Activated CD4-positive, alpha-beta T cell treated with anti-CD3 and anti-CD28 coated beads for 1 hour (primary cell): Measurements from ENCODE around the gene CREB5.

Source experiments
- DNase-seq: peaks from one replicate; pipeline ENCODE4 v3.0.0-alpha.2; 2020

Gene CREB5

DNA sequence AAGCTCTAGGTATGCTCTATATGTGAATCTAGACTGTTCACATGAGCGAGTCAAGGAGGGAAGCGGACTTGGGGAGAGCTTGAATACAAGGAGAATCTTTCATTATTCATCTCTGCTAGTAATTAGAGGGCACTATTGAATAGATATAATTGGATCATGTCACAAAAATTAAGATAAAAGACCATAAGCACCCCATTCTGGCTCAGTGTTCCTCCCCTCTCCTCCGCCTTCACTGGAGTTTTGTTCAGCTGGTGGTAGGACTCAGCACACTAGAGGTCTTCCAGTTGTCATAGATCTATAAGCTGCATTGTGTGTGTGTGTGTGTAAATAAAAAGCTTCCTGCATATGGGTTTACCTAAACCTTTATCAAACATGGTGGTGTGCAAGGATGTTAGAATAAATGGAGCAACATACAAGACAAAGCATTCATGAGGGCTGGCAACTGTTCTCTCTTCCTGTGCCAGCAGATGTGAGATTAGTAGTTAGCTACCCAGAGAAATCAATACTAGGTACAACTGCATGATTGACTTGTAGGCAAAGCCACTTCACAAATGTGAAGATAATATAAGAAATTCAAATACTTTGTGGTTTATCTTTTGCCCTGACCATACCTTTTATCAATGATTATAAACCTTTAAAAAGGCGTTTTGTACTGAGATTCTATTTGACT lies 142.6 kb downstream of the CREB5 start:
- DNase-seq, result no peak

DNA sequence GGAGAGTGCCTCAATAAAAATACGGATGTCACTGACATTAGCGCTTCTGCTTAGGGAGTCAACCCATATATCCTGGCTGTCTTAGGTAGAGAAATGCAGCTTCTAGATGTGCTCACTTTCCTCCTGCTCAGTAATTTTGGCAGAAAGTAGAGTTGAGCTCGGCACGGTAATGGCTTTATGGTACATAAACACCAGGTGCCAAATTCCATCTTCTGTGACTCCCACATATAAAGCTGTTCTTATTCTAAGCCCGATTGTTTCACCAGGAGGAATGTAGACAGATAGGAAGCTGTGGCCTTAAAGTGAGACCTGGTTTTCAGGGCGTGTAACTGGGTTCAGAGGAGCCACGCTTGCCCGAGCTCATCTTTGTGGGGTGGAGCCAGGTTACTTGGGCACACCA lies 143.7 kb downstream of the CREB5 start:
- DNase-seq, result no peak

DNA sequence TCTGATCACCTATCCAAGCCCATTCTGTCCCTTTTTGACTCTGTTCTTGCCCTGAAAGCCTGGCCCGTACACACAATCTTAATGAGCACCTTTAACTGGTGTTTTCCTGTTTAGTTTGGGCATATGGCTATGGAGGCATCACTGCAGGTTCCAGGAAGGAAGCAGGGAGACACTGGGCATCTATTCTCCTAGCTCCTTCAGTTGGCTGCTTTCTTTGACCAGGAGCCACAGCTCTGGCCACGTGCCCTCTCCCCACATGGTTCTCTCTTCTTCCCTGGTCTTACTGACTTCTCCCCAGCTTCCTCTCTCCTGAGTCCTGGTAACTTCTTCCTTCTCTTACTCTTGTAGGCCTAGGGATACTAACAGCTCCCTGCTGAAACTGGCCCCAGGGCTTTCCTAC lies 144.4 kb downstream of the CREB5 start:
- DNase-seq, result no peak

DNA sequence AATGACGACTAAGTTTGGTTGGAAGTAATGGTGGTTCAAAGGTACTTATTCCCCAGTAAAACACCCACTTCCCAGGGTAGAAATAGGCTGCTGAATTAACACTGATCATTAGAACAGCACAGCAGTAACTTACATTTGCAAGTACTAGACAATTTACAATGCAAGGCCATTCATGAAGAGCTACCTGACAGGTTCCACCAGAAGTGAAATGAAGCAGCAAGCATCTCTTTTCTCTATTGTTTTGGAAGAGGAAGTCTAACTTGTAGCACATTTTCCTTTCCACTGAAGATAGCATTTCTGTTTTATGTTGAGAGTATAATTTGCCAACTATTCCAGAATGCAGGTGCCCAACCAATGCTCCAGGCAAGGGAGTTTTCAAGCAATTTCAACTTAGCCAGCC lies 145.9 kb downstream of the CREB5 start:
- DNase-seq, result no peak

DNA sequence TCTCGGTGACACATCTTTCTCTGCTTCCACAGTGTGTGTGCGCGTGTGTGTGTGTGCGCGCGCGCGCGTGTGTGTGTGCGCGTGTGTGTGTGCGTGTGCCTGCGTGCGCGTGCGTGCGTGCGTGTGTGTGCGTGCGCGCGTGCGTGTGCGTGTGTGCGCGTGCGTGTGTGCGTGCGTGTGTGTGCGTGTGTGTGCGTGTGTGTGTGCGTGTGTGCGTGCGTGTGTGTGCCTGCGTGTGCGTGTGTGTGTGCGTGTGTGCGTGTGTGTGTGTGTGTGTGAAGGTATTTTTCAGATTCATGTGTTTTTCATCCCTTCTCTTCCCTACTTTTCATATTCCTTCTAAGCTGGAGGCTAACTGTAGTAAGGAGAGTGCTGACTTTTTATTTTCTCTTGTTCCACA lies 148.4 kb downstream of the CREB5 start:
- DNase-seq, result no peak

DNA sequence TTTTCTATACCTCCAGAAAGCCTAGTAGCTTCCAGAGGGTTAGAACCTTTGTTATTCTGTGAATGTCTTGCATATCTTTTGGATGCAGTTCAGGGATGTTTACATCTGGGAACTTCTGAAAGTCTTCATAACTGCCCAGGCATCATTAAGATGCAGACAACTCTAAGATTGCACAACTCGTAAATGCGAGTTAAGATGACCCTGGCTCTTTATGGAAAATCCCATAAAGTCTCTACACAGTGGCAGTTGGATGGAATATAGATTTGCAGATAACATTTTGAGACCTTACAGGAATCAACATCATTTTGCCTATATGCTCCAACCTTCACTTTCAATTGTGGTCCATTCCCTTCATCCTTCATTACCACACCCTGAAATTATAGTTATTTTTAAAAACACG lies 151.7 kb downstream of the CREB5 start:
- no peak for DNase-seq

DNA sequence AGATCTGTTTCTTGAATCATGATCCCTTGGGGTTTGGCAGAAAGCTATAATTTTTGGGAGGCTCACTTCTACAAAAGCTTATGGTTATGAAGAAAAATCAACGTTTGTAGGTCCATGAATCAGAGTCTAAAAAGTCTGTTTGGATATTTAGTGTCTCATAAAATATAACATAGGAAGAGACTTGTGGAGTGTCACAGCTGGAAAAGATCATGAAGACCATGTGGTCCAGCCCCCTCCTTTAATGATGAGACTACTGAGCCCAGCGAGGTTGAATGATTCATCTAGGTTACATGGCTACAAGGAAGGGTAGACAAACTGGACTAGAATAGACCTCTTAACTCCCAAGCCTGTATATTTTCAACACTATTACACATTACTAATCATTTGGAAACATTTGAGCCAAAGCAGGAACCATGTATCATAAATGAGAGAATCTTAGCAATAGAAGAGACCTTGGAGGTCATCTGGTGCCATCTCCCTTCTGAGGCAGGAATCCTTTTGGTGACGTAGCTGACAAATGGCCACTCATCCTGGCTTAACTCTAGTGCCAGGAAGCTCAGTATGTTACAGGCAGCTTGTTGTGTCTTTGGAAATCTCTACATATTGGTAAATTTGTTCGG lies 152.5 kb downstream of the CREB5 start:
- no peak for DNase-seq

DNA sequence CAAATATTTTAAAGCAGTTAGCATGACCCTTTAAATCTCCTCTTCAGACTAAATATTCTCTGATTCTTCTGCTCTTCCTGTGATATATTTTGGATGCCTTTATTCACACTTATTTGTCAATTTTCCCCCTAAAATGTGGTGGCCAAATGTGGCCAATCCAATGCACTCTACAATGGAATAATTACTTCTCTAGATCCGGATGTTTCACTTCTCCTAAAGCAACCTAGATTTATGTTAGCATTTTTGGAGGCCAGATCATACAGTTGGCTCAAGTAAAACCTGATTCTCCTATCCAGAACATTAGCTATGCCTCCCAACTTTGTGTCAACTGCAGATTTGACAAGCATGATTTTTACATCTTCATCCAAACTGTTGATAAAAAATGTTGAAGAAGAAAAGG lies 153.7 kb downstream of the CREB5 start:
- DNase-seq, result no peak

DNA sequence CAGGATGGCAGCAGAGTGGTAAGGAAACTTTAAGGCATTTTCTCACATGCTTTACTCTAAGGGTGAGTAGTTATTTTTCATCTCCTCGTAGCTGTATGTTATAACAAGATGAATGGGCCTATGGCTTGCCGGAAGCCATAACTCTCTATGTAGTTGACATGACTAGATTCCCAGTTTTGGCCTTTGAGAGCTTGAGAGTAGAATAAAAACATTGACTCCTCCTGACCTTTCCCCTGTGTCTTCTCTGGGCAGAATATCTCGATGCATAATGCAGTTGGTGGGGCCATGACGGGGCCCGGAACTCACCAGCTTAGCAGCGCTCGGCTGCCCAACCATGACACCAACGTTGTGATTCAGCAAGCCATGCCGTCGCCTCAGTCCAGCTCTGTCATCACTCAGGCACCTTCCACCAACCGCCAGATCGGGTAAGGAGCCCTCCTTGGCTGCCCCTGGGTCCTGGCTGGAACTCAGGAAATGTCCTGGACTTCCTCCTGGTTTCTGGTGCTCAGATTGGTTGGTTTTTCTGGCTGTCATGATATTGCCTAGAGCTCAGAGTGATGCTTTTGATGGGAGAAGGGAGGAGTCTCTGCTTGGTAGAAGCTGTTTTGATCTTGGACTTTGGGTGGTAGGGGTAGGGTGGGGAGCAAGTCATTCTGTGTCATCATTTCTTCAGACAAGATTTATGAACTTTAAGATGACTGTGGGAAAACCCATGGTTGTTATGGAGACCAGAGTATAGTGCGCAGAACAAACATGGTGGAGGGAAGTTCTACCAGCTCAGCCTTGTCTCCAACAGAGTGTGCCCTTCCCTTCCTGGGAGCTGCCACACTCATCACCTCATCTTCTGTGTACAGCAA lies 158.0 kb downstream of the CREB5 start:
- no peak for DNase-seq

DNA sequence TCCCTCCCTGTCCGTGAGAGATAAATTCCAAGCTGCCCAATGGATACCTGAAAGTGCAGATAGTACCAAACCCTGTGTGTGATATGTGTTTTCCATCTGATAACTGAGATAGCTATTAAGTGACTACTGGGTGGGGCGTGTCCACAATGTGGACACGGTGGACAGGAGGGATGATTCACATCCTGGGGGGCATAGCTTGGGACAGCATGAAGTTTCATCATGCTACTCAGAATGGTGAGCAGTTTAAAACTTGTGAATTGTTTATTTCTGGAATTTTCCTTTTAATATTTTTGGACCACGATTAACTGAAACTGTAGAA lies 158.6 kb downstream of the CREB5 start:
- DNase-seq, result no peak

DNA sequence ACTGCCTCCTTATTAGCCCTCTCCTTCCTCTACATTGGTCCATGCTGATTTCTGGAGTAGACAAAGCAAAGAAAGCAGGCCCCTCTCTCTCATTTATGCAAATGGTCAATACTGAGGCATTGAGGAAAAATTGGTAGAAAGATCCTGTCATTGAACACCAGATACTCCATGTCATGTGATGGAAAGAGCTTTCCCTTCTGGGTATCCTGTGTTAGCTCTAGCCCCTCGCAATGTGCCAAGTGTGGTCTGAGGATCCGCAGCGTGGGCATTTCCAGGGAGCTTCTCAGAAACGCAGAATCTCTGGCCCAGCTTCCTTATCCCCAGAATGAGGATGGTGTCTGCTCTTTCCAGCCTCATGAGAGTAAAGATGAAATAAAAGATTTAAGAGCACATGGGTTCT lies 159.1 kb downstream of the CREB5 start:
- no peak for DNase-seq

DNA sequence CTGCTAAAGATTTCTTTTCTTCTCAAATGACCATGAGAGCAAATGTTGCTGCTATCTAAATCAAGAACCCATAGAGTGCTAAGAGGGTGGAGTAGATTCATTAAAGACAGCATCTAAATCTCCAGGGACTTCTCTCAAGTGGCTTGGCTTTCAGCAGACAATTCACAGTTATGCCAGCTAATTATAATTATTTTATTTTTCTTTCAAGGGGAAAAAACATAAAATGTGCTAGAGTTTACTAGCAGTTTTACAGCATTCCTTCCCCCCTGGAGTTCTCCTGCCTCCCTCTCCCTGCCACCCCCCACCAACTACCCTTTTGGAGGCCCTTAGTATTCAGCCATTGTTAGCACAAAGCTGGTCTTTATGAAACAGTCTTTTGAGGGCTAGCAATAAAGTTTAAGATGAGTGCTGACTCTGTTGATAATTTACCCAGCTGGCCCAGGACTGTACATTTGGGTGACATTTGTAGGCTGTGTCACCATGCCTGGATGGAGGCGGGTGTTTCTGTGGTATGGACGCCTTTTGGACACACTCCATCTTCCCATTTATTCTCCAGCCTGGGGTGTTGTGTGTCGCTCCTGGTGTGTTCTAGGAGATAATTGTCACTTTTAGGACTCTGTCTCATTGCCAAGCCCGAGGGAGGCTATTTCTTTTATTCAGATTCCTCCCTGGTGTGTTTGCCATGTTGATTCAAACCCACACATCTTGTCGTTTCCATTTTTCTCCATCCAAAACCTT lies 160.2 kb downstream of the CREB5 start:
- DNase-seq, result no peak

DNA sequence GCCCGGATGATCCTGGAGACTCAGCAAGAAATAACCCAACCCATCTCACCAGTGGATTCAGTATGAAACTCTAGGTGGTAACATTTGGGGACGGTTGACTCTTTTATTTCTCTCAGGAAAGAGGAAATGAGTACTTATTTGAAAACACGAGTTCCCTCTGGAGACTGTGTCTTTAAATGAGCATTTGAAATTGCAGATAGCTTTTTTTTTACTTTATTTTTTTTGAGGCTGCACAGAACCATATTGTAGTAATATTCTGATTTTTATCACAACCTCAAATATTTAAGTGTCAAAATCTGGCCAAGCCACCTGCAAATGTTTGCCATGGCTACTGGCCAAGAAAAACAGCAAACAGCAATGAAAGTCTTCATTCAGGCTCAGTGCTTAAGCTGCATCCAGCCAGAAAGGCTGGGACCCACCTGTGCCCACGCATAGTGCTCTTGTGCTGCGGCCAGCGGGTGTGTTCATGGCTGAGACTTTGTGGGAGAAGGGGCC lies 160.8 kb downstream of the CREB5 start:
- DNase-seq, result no peak

DNA sequence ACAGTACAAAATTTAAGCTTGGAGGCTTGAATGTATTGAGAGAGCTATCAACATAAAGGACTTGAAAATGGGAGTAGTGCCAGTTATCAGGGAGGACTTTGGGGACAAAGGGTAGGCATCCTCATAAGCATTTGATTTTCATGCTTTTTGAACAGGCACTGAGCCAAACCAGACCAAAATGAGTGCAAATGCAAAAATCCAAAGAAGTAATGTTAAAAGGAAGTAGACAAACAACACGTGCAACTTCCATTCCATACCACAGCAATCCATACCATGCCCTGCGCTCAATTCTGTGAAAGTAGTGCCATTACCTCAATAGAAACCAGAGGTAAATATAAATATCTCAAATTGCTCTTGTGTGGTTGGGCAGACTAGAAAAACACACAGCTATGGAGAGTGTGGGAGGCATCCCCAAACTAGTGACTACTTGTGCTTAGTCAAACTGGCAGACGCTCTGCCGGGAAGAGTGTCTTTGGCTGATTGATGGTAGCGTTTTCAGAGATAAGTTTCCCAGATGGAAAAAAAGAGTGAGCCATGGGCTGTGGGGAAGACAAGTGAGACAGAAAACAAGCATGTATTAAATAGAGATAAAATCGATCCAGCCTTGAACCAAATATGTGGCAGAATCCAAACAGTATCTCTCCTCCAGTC lies 161.5 kb downstream of the CREB5 start:
- DNase-seq, result no peak

DNA sequence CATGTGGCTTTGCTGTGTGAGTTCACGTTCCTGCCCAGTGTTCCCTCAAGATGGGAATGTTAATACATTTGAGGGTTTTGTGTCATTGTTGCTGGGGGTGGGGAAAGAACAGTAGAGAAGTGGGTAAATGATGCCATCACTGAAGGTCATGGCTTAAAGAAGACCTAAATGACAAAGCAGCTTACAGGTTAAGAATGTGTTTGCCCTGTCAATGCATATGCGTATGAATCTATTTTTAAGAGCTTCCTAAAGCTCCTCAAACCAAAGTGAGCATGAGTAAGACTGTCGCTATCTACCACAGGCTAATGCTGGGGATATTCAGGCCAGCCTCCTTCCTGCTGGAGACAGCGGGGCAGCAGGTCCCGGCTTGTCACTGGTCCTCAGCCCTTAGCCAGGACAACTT lies 162.9 kb downstream of the CREB5 start:
- DNase-seq, result no peak

DNA sequence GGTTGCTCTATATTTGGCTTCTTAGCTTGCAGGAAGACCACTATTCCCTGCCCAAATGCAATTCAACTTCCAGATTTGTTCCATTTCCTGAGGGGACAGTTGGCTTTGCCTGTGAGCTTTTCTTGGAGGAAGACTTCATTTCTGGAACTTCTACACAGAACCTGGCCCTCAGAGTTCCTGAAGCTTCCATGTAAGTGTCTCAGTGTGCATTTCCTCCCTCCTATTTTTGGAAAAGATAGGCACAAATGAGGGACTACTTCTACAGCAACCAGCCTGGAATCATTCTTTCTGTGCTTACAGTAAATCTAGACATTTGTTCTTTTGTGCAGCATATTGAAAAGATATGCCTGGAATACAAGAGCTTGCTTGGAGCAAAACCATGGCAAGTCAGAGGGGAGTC lies 164.3 kb downstream of the CREB5 start:
- no peak for DNase-seq

DNA sequence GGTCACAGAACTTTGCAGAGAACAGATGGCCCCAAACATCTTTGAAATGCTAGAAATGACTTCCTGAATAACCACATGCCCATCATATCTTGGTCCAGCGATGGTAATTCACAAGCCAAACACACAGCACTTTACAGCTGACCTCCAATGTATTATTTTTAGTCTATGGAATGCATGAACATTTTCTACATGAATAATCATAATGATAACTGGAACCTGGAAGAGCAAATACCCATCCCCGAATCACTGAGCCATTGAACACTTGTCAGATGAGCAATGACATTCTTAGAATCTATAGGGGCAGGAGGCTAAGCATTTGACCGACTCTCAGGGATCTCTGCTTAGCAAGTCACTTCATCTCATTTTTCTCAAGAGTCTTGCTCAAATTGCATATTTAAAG lies 167.3 kb downstream of the CREB5 start:
- no peak for DNase-seq

DNA sequence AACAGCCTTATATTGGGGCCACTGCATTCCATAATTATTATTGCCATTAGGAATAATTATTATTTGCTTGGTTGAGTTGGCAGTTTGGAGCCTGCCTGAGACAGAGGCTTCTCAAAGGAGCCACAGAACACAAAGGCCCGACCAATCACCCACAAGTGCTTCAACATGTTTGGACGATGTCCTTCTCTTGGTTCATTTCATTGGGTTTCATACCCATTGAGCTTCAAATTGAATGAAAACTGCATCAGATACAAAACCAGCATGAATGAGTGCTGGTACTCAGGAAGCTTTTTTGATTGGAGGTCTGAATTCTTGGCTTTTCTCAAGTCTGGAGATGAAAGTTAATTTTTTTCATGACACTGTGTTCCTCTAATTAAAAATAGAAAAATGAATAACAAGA lies 168.3 kb downstream of the CREB5 start:
- no peak for DNase-seq

DNA sequence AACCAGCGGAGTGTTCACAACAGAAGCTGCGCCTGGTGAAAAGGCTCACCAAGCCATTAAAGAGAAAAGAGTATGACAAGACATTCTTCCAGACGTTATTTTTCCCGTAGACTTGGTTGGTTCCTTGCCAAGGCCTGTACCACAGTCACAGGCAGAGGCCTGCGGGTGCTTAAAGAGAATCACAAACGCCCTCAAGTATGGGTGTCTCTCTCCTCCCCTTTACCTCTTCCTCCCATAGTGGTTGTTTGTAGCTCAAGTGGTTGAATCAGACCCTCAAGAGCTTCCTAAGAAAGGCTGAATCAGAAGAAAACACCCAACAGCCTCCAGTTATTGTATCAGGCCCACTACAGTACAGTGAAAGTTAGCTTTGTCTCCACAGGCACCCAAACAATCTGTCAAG lies 169.0 kb downstream of the CREB5 start:
- no peak for DNase-seq

DNA sequence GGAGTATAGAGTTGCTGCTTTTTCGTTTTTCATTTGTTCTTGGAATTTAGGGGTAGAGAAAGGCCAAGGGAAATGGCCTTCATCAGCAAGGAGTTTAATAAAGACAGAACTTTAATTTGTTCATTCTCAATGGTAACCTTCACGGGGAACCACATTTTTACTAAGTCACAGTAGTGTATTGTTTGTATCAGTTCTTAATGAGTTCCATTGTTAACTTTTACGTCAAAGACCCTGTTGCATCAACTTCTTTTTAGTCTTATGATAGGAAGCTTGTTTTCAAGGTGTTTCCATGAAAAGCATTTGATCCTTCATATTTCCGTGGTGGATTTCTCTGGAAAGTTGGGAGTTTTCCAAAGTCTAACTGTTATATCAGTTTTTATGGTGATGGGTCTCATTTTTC lies 169.9 kb downstream of the CREB5 start:
- no peak for DNase-seq

DNA sequence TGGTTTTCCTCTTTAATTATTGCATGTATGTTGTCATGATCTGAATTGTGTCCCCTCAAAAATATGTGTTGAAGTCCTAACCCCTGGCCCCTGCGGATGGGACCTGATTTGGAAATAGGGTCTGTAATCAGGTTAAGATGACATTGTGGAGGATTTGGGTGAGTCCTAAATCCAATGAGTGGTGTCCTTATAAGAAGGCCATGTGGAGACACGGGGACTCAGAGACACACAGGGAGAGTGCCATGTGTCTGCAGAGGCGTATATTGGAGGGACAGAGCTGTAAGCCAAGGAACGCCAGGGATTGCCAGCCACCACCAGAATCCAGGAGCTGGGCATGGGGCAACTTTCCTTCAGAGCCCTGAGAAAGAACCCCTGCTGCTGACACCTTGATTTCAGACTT lies 171.9 kb downstream of the CREB5 start:
- no peak for DNase-seq

DNA sequence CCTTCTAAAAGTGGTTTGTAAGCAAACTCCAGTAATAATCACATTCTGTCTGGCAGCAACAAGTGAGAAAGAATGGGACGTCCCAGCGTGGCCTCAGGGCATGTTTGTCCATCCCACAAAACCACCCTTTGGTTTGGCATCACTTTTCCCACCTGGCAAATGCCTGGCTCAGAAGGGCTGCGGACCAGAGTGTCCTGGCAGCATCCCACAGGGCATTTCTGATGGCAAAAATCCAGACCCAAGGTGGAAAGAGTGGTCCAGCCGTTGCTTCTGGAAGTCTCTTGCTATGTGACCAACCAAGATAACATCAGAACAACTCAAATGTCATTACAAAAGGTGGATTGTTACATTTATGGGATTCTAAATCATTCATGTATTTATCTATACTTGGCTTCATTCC lies 174.4 kb downstream of the CREB5 start:
- DNase-seq, result no peak

DNA sequence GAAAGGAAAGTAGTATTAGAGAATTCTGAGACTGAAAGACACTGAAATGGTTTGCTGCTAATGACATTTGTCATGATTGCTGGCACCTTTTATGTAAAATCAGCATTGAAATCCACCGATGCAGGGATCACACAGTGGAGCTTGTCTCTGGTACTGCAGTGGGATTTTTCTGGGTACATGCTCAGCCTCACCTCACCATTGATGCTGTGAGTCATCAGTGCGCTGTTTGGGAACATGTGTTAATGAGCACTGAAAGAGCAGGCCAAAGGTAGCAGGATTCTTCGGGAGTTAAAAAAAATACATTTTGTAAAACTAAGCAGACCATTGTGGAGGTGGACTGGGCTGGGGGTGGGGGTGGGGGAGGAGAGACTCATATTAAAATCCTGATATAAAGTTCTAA lies 174.9 kb downstream of the CREB5 start:
- no peak for DNase-seq
